Measurements from ENCODE around the gene NR5A1.

NR5A1 gene

DNA sequence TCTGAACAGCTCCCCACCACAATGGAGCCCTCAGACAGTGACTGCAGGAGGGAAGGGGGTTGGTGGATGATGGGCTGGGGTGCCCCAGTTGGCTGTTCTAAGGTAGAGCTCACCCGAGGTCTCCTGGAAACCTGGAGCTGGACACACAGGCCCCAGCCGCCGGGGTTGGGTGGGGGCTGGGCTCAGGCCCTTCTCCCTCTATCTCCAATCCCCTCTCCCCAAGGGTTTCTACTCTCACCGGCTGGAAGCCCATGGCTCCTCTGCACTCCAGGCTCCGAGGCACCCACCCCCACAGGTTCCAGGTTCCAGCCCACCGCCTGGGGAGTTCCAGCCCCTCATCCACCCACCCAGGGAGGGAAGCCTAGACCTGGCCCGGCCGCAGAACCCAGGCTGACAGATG lies 766 bp downstream of the NR5A1 start:
- no peak for DNase-seq
- Histone ChIP-seq H3K36me3 (ENCODE audit: control insufficient read depth, insufficient read depth, low read length) (no peaks in the 10 kb centered on the region), H3K27ac (ENCODE audit: insufficient read depth, low read length, poor library complexity, severe bottlenecking) (no peak overlapping the region), H3K9me3 (ENCODE audit: control insufficient read depth, low read length) (no peaks in the 10 kb centered on the region), H3K4me1 (ENCODE audit: control insufficient read depth, insufficient read depth, low read length, poor library complexity, severe bottlenecking) (peaks cover 9% of the 10 kb centered on the region), H3K27me3 (replicated peaks; ENCODE audit: control insufficient read depth, insufficient read depth, low read length, poor library complexity, severe bottlenecking) (peaks cover 10% of the 10 kb centered on the region), H3K4me3 (ENCODE audit: insufficient read depth, low read depth, low read length, poor library complexity, severe bottlenecking) (no peak overlapping the region)

GRCh38 chr9:124505901-124506346 lies 1.3 kb downstream of the NR5A1 start:
- no peak for DNase-seq
- H3K4me1 ChIP-seq (ENCODE audit: control insufficient read depth, insufficient read depth, low read length, poor library complexity, severe bottlenecking): peaks cover 9% of the 10 kb centered on the region
- H3K4me3 ChIP-seq (ENCODE audit: insufficient read depth, low read depth, low read length, poor library complexity, severe bottlenecking): no peak overlapping the region
- H3K9me3 ChIP-seq (ENCODE audit: control insufficient read depth, low read length): no peaks in the 10 kb centered on the region
- peaks cover 10% of the 10 kb centered on the region for H3K27me3 ChIP-seq (replicated peaks; ENCODE audit: control insufficient read depth, insufficient read depth, low read length, poor library complexity, severe bottlenecking)
- no peaks in the 10 kb centered on the region for H3K36me3 ChIP-seq (ENCODE audit: control insufficient read depth, insufficient read depth, low read length)
- H3K27ac ChIP-seq (ENCODE audit: insufficient read depth, low read length, poor library complexity, severe bottlenecking): no peak overlapping the region

GRCh38 chr9:124505006-124505900 lies 1.9 kb downstream of the NR5A1 start:
- Histone ChIP-seq H3K4me3 (ENCODE audit: insufficient read depth, low read depth, low read length, poor library complexity, severe bottlenecking) (no peak overlapping the region), H3K36me3 (ENCODE audit: control insufficient read depth, insufficient read depth, low read length) (no peaks in the 10 kb centered on the region), H3K27me3 (replicated peaks; ENCODE audit: control insufficient read depth, insufficient read depth, low read length, poor library complexity, severe bottlenecking) (peaks cover 10% of the 10 kb centered on the region), H3K4me1 (ENCODE audit: control insufficient read depth, insufficient read depth, low read length, poor library complexity, severe bottlenecking) (peaks cover 9% of the 10 kb centered on the region), H3K27ac (ENCODE audit: insufficient read depth, low read length, poor library complexity, severe bottlenecking) (no peak overlapping the region), H3K9me3 (ENCODE audit: control insufficient read depth, low read length) (no peaks in the 10 kb centered on the region)
- DNase-seq: no peak

DNA sequence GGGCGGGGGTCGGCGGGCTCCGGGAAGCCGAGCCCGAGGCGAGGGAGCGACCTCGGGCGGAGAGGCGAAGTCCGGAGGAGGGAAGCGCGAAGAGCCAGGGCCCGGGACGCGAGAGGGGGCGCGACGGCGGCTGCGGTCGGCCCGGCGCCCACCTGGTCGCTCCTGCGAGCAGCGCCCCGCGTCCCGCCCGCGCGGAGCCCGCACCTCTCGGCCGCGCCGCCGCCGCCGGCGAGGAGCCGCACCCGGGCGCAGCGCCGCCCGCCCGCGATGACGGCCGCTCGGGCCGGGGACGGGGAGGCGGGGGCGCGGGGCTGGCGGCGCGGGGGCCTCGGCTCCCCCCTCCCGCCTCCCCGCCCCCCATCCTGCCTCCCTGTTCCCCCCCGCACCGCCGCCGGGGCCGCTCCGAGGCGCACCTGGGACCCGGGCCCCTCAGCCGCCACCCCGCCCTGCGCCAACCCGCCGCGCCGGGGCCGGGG lies 2.6 kb downstream of the NR5A1 start:
- DNase-seq: no peak
- H3K36me3 ChIP-seq (ENCODE audit: control insufficient read depth, insufficient read depth, low read length): no peaks in the 10 kb centered on the region
- no peaks in the 10 kb centered on the region for H3K9me3 ChIP-seq (ENCODE audit: control insufficient read depth, low read length)
- peaks cover 10% of the 10 kb centered on the region for H3K27me3 ChIP-seq (replicated peaks; ENCODE audit: control insufficient read depth, insufficient read depth, low read length, poor library complexity, severe bottlenecking)
- peaks cover 9% of the 10 kb centered on the region for H3K4me1 ChIP-seq (ENCODE audit: control insufficient read depth, insufficient read depth, low read length, poor library complexity, severe bottlenecking)
- H3K4me3 ChIP-seq (ENCODE audit: insufficient read depth, low read depth, low read length, poor library complexity, severe bottlenecking): no peak overlapping the region
- H3K27ac ChIP-seq (ENCODE audit: insufficient read depth, low read length, poor library complexity, severe bottlenecking): no peak overlapping the region

- Histone ChIP-seq H3K27me3 (replicated peaks; ENCODE audit: control insufficient read depth, insufficient read depth, low read length, poor library complexity, severe bottlenecking) (peaks cover 10% of the 10 kb centered on the region), H3K9me3 (ENCODE audit: control insufficient read depth, low read length) (no peaks in the 10 kb centered on the region), H3K27ac (ENCODE audit: insufficient read depth, low read length, poor library complexity, severe bottlenecking) (no peak overlapping the region), H3K36me3 (ENCODE audit: control insufficient read depth, insufficient read depth, low read length) (no peaks in the 10 kb centered on the region), H3K4me1 (ENCODE audit: control insufficient read depth, insufficient read depth, low read length, poor library complexity, severe bottlenecking) (peaks cover 9% of the 10 kb centered on the region), H3K4me3 (ENCODE audit: insufficient read depth, low read depth, low read length, poor library complexity, severe bottlenecking) (no peak overlapping the region)
- DNase-seq: no peak
Measured at GRCh38 chr9:124503713-124504529, 3.3 kb downstream of the NR5A1 start.

DNA sequence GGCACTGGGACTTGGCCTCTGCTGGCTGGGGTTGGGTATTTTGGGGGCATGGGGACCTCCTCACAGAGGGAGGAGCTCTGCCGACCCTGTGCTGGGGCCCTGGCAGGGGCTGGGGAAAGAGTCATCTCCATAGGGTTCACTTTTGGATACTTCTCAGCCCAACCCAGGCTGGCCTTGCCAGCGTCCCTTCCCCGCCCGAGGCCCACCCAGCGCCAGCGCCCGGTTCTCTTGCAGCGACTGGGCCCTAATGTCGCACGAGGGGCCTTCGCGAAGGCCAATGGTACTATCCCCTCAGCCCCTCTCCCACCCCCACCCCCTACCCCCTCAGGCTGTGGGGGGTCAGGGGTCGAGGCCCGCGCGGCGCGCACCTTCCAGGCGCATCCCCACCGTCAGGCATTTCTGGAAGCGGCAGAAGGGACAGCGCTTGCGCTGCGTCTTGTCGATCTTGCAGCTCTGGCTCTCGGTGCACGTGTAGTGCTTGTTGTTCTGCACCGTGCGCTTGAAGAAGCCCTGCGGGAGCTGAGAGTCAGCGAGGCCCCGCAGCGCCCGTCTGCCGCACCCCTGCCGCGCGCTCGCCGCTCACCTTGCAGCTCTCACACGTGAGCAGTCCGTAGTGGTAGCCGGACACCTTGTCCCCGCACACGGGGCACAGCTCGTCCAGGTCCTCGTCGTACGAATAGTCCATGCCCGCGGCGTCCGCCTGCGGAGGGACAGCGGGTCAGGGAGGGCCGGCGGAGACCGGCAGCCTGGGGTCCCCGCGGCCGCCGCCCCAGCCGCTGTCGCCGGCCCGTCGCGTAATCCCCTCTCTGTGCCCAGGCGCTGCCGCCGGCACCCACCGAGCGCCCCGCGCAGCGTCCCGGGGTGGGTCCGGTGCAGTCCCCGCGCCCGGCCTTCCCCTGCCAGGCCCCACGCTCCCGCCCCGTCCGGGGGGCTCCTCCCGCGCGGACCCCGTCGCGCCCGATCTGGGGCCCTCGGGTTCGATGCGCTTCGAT lies 4.2 kb downstream of the NR5A1 start:
- DNase-seq: no peak
- Histone ChIP-seq H3K27ac (ENCODE audit: insufficient read depth, low read length, poor library complexity, severe bottlenecking) (no peak overlapping the region), H3K27me3 (replicated peaks; ENCODE audit: control insufficient read depth, insufficient read depth, low read length, poor library complexity, severe bottlenecking) (peaks cover 10% of the 10 kb centered on the region), H3K9me3 (ENCODE audit: control insufficient read depth, low read length) (no peaks in the 10 kb centered on the region), H3K36me3 (ENCODE audit: control insufficient read depth, insufficient read depth, low read length) (no peaks in the 10 kb centered on the region), H3K4me3 (ENCODE audit: insufficient read depth, low read depth, low read length, poor library complexity, severe bottlenecking) (no peak overlapping the region), H3K4me1 (ENCODE audit: control insufficient read depth, insufficient read depth, low read length, poor library complexity, severe bottlenecking) (peaks cover 9% of the 10 kb centered on the region)

- DNase-seq: no peak
- no peak overlapping the region for H3K27ac ChIP-seq (ENCODE audit: insufficient read depth, low read length, poor library complexity, severe bottlenecking)
- no peak overlapping the region for H3K4me3 ChIP-seq (ENCODE audit: insufficient read depth, low read depth, low read length, poor library complexity, severe bottlenecking)
- peaks cover 10% of the 10 kb centered on the region for H3K27me3 ChIP-seq (replicated peaks; ENCODE audit: control insufficient read depth, insufficient read depth, low read length, poor library complexity, severe bottlenecking)
- H3K9me3 ChIP-seq (ENCODE audit: control insufficient read depth, low read length): no peaks in the 10 kb centered on the region
- no peaks in the 10 kb centered on the region for H3K36me3 ChIP-seq (ENCODE audit: control insufficient read depth, insufficient read depth, low read length)
- H3K4me1 ChIP-seq (ENCODE audit: control insufficient read depth, insufficient read depth, low read length, poor library complexity, severe bottlenecking): peaks cover 9% of the 10 kb centered on the region
Measured at GRCh38 chr9:124501771-124502320, 5.4 kb downstream of the NR5A1 start.

DNA sequence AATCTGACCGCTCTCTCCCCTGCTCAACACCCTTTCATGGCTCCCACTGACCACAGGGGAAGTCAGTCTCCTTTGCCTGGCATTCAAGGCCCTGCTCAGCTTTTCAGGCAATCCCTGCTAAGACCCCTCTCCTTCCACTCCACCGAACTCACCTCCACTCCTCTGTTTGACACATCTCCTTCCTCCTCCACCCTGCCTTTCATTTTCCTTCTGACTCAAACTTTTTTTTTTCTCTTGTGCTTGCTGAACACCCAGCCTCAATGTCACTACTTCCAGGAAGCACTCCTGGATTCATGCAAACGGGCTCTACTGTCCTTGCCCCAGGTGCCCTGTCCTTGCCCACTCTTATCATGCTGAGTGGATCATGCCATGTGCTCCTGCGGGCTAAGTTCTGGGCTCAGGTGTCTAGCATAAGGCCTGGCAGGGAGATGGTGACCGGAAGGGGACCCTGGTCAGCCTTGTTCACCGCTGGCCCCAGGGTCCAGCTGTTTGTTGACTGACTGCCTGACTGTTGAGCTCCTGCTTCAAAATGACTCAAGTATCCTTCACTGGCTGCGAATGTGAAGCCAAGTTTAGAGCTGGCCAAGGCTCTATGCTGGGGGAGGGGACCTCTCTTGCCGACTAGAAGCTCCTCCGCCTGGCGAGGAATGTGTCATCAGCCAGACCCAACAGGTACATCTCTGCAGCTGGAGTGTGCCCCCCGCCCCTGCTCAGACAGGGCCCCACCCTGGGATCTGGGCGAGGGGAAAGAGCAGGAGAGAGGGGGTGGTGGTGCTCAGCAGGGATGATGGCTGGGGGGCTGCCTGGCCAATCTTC lies 6.2 kb downstream of the NR5A1 start:
- no peak overlapping the region for H3K27ac ChIP-seq (ENCODE audit: insufficient read depth, low read length, poor library complexity, severe bottlenecking)
- H3K4me3 ChIP-seq (ENCODE audit: insufficient read depth, low read depth, low read length, poor library complexity, severe bottlenecking): no peak overlapping the region
- peaks cover 9% of the 10 kb centered on the region for H3K4me1 ChIP-seq (ENCODE audit: control insufficient read depth, insufficient read depth, low read length, poor library complexity, severe bottlenecking)
- H3K27me3 ChIP-seq (replicated peaks; ENCODE audit: control insufficient read depth, insufficient read depth, low read length, poor library complexity, severe bottlenecking): peaks cover 10% of the 10 kb centered on the region
- DNase-seq: no peak
- H3K36me3 ChIP-seq (ENCODE audit: control insufficient read depth, insufficient read depth, low read length): no peaks in the 10 kb centered on the region
- no peaks in the 10 kb centered on the region for H3K9me3 ChIP-seq (ENCODE audit: control insufficient read depth, low read length)

All from effector memory CD4-positive, alpha-beta T cell (primary cell).